Smooth muscle cell (in vitro differentiated cells): ENCODE results near the gene LSM12. TPM values are rescaled to one million over a fixed set of nuclear protein-coding genes. Genes with fewer than 3 reads are reported as not detected.

ENCODE experiments used
- DNase-seq: peaks from one replicate; lab custom pipeline; 2025; ENCODE audit not compliant: unreplicated experiment; lab: John Stamatoyannopoulos, UW
- H2AFZ ChIP-seq: fragments of 200-600 bp; sonication (generic); 2 replicates; pipeline ENCODE4 v1.6.0; 2016; ENCODE audit warnings: antibody characterized with exemption, low read depth, mild to moderate bottlenecking
- H3F3A ChIP-seq: fragments of 200-600 bp; sonication (generic); 2 replicates; pipeline ENCODE4 v1.6.0; 2017; ENCODE audit warnings: antibody characterized with exemption, low read depth
- H3K27ac ChIP-seq: fragments of 200-600 bp; sonication (generic); 2 replicates; pipeline ENCODE4 v1.5.1; 2016; ENCODE audit warnings: low read depth, mild to moderate bottlenecking
- H3K27me3 ChIP-seq: fragments of 200-600 bp; sonication (generic); 2 replicates; pipeline ENCODE4 v1.6.1; 2016; ENCODE audit warnings: low read depth, mild to moderate bottlenecking
- H3K36me3 ChIP-seq: fragments of 200-600 bp; sonication (generic); 2 replicates; pipeline ENCODE4 v1.5.1; 2016; ENCODE audit warnings: low read depth
- H3K4me1 ChIP-seq: fragments of 200-600 bp; sonication (generic); 2 replicates; pipeline ENCODE4 v1.5.1; 2016; ENCODE audit warnings: low read depth
- H3K4me2 ChIP-seq: fragments of 200-600 bp; sonication (generic); 2 replicates; pipeline ENCODE4 v1.6.0; 2016; ENCODE audit warnings: mild to moderate bottlenecking
- H3K4me3 ChIP-seq: fragments of 200-600 bp; sonication (generic); 2 replicates; pipeline ENCODE4 v1.5.1; 2016; ENCODE audit warnings: mild to moderate bottlenecking
- H3K79me2 ChIP-seq: fragments of 200-600 bp; sonication (generic); 2 replicates; pipeline ENCODE4 v1.6.0; 2016; ENCODE audit warnings: low read depth, mild to moderate bottlenecking
- H3K9ac ChIP-seq: fragments of 200-600 bp; sonication (generic); 2 replicates; pipeline ENCODE4 v1.6.0; 2016; ENCODE audit warnings: low read depth
- H3K9me3 ChIP-seq: fragments of 200-600 bp; sonication (generic); replicated peaks from 2 replicates; pipeline ENCODE4 v1.5.1; 2016; ENCODE audit warnings: low read depth
- H4K20me1 ChIP-seq: fragments of 200-600 bp; sonication (generic); 2 replicates; pipeline ENCODE4 v1.6.0; 2016; ENCODE audit warnings: low read depth
- CTCF ChIP-seq: fragments of 200-600 bp; sonication (generic); IDR thresholded peaks from 2 replicates; pipeline ENCODE4 v1.5.1; 2017; ENCODE audit warnings: borderline replicate concordance, mild to moderate bottlenecking, antibody characterized with exemption; ENCODE audit not compliant: insufficient read depth, poor library complexity, severe bottlenecking
- WGBS: methylation state at CpG from one replicate; pipeline ENCODE4 v1.1.7; 2016; ENCODE audit warnings: low lambda C conversion rate; 5-methylcytosine and 5-hydroxymethylcytosine counted together
- polyA plus RNA-seq: library from polyadenylated mRNA; unstranded; fragments of >200 nt; fragmentation: Nextera tagmentation; extraction: Ambion mirVana; gene quantifications from 2 replicates; pipeline ENCODE4 v1.2.1, GENCODE V29; 2016
- total RNA-seq: library from RNA; depleted of rRNA; stranded (reverse); fragments of >200 nt; gene quantifications from 2 replicates; pipeline ENCODE4 v1.2.3, GENCODE V29; 2014

Gene LSM12
- total and polyA plus RNA-seq, 2 experiments from 2014 or later: 42.3 to 52.0 TPM

GRCh38 chr17:44083250-44083849, 16.9 kb upstream of the LSM12 start:
- Histone ChIP-seq H3K9ac (no peak overlapping the region), H3K4me3 (no peak overlapping the region), H3K27me3 (no peaks in the 10 kb centered on the region), H4K20me1 (no peaks in the 10 kb centered on the region), H3K36me3 (no peaks in the 10 kb centered on the region), H3F3A (peaks cover 7% of the 10 kb centered on the region), H3K79me2 (no peaks in the 10 kb centered on the region), H3K4me2 (no peak overlapping the region), H3K9me3 (no peaks in the 10 kb centered on the region), H2AFZ (no peak overlapping the region), H3K4me1 (peaks cover 14% of the 10 kb centered on the region), H3K27ac (no peak overlapping the region)
- no peak for TF ChIP-seq CTCF
- 93% methylated on average over 11 of the region's 12 CpGs for WGBS
- no peak for DNase-seq

- no peaks in the 10 kb centered on the region for H4K20me1 ChIP-seq
- no peak overlapping the region for H2AFZ ChIP-seq
- no peaks in the 10 kb centered on the region for H3K27me3 ChIP-seq
- H3K9ac ChIP-seq: no peak overlapping the region
- H3K4me1 ChIP-seq: peaks cover 10% of the 10 kb centered on the region
- H3K27ac ChIP-seq: peak overlapping the region; percentile 42
- H3K36me3 ChIP-seq: no peaks in the 10 kb centered on the region
- no peak for DNase-seq
- no peak overlapping the region for H3K4me2 ChIP-seq
- H3K79me2 ChIP-seq: no peaks in the 10 kb centered on the region
- 91% methylated on average over 21 of the region's 21 CpGs for WGBS
- TF ChIP-seq CTCF: no peak
- H3K4me3 ChIP-seq: no peak overlapping the region
- H3F3A ChIP-seq: peaks cover 2% of the 10 kb centered on the region
- H3K9me3 ChIP-seq: no peaks in the 10 kb centered on the region
These were observed 15.9 kb upstream of the LSM12 start for GRCh38 chr17:44082256-44082927.

GRCh38 chr17:44081681-44082080, 15.2 kb upstream of the LSM12 start:
- 95% methylated on average over 3 of the region's 3 CpGs for WGBS
- Histone ChIP-seq H3K9me3 (no peaks in the 10 kb centered on the region), H3K79me2 (no peaks in the 10 kb centered on the region), H3K27ac (peak overlapping the region; percentile 42), H3K4me1 (peaks cover 5% of the 10 kb centered on the region), H4K20me1 (no peaks in the 10 kb centered on the region), H3K4me3 (no peak overlapping the region), H3F3A (no peaks in the 10 kb centered on the region), H3K4me2 (no peak overlapping the region), H3K27me3 (no peaks in the 10 kb centered on the region), H2AFZ (no peak overlapping the region), H3K36me3 (no peaks in the 10 kb centered on the region), H3K9ac (no peak overlapping the region)
- no peak for DNase-seq
- TF ChIP-seq CTCF: no peak
